Transverse colon (tissue), 3 donors: Measurements from ENCODE around the gene EIF3B.

Source experiments
- CTCF ChIP-seq, 5 experiments: fragments of 200-600 bp in 3 of 5; fragments of 450-650 bp in 2 of 5; sonication (generic) in 3 of 5; IDR thresholded peaks; 1 replicate in 2 of 5; 2 replicates in 3 of 5; pipeline ENCODE4 v1.5.1; 2016 to 2017; ENCODE audit warnings: antibody characterized with exemption in 5 of 5, inconsistent platforms in 3 of 5, mild to moderate bottlenecking in 2 of 5, moderate library complexity in 1 of 5
- POLR2A ChIP-seq: fragments of 450-650 bp; IDR thresholded peaks from one replicate; pipeline ENCODE4 v1.6.1; 2016; ENCODE audit warnings: antibody characterized with exemption, mild to moderate bottlenecking, moderate library complexity

GRCh38 chr7:2307690-2308107 is 46.9 kb upstream of the EIF3B start:
- TF ChIP-seq CTCF (IDR thresholded peaks at IDR 0.05) (no peak), POLR2A (no peak)
